GM13976 (cell line): ENCODE measurements around the gene TIMP1.

Source experiments
- DNase-seq: peaks from one replicate; pipeline ENCODE4 v3.0.0; 2012; ENCODE audit warnings: low spot score
- in situ Hi-C: fragments of 300-500 bp; cut with MboI; formaldehyde crosslinking; loops from one replicate; pipeline ENCODE4 v1.12.0; 2022; ENCODE audit warnings: low sequenced_read_pairs, mixed read lengths, inconsistent platforms; ENCODE audit not compliant: unreplicated experiment
- TF ChIP-seq, protein P1 (sequence below): IDR thresholded peaks from 2 replicates; pipeline ENCODE4 v1.5.1; 2012; ENCODE audit warnings: borderline replicate concordance, mild to moderate bottlenecking; ENCODE audit not compliant: insufficient read depth; ENCODE audit errors: extremely low read depth, missing control alignments, control extremely low read depth

The TIMP1 gene

DNA sequence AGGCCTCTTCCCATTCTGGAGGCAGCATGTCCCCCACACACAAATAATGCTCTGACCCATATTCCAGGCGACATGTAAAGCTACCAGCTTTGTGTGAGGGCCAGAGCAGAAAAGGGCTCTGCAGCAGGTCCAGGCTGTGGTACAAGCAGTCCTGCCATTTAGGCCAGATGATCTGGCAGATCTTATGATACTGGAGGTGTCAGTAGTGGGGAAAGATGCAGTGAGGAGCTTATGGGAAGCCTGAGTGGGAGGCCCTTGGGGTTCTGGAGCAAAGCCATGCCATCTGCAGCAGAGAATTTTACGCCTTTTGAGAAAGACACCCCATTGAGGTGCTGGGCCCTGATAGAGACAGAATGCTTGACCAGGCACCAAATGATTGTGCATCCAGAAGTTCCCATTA, 29.7 kb downstream of the TIMP1 start:
- TF ChIP-seq, protein P1, sequence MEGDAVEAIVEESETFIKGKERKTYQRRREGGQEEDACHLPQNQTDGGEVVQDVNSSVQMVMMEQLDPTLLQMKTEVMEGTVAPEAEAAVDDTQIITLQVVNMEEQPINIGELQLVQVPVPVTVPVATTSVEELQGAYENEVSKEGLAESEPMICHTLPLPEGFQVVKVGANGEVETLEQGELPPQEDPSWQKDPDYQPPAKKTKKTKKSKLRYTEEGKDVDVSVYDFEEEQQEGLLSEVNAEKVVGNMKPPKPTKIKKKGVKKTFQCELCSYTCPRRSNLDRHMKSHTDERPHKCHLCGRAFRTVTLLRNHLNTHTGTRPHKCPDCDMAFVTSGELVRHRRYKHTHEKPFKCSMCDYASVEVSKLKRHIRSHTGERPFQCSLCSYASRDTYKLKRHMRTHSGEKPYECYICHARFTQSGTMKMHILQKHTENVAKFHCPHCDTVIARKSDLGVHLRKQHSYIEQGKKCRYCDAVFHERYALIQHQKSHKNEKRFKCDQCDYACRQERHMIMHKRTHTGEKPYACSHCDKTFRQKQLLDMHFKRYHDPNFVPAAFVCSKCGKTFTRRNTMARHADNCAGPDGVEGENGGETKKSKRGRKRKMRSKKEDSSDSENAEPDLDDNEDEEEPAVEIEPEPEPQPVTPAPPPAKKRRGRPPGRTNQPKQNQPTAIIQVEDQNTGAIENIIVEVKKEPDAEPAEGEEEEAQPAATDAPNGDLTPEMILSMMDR, result no peak
- no peak for DNase-seq
- in situ Hi-C loops, result no loop called here

DNA sequence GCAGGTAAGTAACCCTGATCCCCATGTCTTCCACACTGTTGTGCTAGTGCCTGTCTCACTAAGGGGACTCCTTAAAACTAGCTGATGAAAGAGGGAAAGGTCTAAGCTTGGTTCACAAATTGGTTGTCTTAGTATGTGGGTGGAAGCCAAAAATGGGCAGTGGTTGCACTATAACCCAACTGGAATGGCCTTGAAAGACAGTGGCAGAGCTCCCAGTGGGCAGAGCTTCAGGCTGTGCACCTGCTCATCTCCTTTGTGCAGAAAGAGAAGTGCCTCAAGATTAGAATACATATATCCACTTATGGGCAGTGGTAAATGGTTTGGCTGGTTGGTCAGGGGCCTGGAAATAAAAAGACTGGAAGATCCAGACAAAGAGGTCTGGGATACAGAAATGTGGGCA, 30.2 kb downstream of the TIMP1 start:
- no peak for DNase-seq
- TF ChIP-seq, protein P1, result no peak
- in situ Hi-C loops, result no loop called here

DNA sequence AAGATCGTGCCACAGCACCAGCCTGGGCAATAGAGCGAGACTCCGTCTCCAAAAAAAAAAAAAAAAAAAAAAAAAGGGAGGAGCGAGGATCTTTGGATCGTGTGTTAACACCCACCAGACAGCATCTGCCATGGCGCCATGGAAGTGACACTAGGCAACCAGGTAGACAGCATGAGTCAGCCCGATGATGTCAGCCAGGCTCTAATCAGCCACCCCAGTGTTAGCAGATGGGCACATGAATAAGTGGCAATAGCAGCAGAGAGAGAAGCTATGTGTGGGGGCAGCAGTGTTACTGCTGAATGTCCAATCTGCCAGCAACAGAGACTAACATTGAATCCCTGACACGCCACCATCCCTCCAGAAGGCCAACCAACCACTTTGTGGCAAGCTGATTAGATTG, 30.8 kb downstream of the TIMP1 start:
- no peak for DNase-seq
- TF ChIP-seq, protein P1, result no peak
- in situ Hi-C loops, result no loop called here

DNA sequence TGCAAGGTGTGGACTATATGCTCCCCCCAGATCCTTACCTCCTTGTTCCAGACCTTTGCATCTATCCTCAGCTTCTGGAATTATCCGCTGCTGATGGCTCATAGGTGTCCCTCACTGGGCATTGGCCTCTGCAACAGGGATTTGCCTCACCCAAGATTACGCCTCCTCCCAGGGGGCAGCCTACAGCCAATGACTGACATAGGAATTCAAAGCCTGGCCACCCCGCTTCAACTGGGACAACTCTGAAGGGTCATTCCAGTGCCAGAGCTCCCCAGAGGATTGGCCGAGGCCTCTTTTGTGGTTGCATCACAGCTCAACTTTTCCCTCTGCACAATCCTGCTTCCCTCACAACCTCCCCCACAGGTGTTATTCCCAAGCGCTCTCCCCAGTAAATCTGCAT, 32.4 kb downstream of the TIMP1 start:
- in situ Hi-C loops, result no loop called here
- TF ChIP-seq, protein P1, result no peak
- DNase-seq, result no peak

DNA sequence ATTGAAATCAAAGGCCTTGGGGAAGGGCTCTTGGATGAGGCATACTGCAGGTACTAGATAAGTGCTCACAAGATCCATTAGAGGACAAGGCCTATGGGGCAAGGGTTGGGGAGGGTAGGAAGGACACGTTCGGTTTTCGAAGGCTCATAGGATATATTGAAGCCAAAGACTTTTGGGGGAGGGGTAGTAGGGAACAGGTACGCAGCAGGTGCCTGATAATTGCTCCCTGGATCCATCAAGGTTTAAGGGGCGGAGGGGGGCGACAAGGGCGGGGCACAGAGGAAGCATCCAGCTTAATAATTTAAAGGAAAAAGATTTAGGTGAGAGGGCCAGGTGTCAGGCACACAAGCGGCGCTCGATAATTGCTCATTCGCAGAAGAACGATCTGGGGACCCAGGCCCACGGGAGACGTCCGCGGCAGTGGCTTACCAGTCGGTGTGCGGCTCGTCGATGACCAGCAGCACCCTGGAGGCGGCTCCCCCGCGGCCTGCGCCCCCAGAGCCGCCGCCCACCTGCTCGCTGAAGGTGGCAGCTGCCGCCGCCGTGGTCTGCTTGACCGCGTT, 36.8 kb downstream of the TIMP1 start:
- TF ChIP-seq, protein P1, result no peak
- in situ Hi-C loops, result no loop called here
- DNase-seq, result no peak

DNA sequence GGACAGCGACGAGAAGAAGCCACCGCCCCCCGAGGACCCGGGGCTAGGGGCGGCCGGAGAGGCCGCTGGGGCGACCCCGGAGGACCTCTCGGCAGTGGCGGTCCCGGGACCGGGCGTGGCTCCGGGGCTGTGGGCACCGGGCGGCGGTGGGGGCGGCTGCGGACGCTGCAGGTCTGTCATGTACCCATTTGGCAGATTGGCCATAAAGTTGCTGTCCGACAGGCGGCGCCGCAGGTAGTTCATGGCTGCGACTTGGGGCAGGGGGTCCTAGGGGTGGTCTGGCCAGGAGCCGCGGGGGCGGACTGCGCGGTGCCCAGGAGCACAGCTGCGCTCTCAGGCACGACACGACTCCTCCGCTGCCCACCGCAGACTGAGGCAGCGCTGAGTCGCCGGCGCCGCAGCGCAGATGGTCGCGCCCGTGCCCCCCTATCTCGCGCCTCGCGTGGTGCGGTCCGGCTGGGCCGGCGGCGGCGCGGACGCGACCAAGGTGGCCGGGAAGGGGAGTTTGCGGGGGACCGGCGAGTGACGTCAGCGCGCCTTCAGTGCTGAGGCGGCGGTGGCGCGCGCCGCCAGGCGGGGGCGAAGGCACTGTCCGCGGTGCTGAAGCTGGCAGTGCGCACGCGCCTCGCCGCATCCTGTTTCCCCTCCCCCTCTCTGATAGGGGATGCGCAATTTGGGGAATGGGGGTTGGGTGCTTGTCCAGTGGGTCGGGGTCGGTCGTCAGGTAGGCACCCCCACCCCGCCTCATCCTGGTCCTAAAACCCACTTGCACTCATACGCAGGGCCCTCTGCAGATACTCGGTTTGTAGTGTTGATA, 37.5 kb downstream of the TIMP1 start, which contains the start of gene SYN1:
Gene SYN1, minus strand, starts transcription at position 372 of the 817 bp plus-strand sequence. Its CDS starts 129 bp downstream, at position 243.
- peak; percentile 92 for DNase-seq
- in situ Hi-C loops, result no loop called here
- TF ChIP-seq, protein P1, result peak; percentile 3
